GM21619 (cell line): ENCODE measurements around the gene HPS6.
"Not testable (repeated sequence)": the region's sequence is repeated elsewhere in the genome, so short reads cannot be mapped to it uniquely, and the experiment has no call there.

Source experiments
- ATAC-seq: cut with Tn5 transposase; IDR thresholded peaks from one replicate; pipeline ENCODE4 v1.9.1; 2021; ENCODE audit not compliant: unreplicated experiment

Gene HPS6

DNA sequence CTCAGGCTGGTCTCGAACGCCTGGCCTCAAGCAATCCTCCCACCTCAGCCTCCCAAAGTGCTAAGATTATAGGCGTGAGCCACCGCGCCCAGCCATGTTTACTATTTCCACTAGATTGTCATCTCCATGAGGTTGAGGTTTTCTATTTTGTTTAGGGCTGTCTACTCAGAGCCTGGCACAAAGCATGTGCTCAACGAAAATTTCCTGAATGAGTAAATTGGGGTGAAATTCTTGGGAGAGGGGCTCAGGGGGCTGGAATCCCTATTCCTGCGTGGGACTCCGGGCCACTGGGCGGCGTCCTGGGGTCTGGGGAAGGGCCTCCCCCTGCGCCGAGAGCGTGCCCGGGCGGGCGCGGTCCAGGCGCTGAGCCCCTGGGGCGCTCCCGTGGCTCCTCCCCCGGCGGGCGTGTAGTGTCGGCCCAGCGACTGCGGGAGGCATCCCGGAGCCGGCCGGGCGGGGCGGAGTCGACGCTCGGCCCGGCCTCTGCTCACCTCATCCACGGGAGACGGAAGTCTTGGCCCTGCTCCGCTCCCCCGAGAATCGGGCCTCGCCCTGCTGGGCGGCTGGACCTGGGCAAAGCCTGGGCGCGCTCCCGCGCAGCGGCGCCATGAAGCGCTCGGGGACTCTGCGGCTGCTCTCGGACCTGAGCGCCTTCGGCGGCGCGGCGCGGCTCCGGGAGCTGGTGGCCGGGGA lies at the start of gene HPS6:
TSS of gene HPS6 (plus strand) at position 482 of the 693 bp plus-strand sequence. CDS start at position 608, 126 bp downstream.
- peak; percentile 92 for ATAC-seq

DNA sequence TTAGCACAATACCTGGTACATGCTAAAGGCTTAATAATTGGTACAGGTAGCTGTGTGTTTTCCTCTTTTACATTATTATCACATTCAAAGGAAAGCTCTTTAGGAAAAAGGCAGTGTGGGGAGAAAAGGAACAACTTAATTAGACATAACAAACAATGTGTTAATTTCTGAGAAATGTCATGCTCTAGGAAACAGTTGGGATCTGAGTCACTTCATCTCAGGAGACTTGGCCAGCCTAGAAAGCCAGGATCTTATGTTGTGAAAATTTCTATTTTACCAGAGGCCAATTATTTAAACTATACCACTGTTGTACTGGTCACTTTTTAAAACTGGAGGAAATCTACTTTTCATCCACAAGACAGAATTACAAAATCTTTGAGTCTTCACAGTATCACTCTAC lies 48.7 kb upstream of the HPS6 start:
- no peak for ATAC-seq

DNA sequence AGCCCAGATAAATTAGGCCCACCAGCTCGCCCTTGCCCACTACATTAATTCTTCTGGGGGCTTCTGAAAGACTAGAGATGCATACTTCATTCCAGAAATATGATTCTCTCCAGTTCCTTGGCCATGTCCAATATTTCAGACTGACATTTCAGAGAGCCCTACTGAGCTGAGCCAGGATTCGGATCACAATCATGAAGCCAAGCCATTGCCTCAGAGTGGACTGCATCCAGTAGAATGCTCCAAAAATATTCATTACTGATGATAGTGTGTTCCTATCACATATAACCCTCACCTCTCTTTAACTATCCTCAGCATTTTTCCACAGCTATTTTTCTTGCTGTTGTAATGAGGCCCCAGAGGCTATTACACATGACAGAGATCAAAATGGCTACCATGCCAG lies 47.9 kb upstream of the HPS6 start:
- ATAC-seq: no peak

DNA sequence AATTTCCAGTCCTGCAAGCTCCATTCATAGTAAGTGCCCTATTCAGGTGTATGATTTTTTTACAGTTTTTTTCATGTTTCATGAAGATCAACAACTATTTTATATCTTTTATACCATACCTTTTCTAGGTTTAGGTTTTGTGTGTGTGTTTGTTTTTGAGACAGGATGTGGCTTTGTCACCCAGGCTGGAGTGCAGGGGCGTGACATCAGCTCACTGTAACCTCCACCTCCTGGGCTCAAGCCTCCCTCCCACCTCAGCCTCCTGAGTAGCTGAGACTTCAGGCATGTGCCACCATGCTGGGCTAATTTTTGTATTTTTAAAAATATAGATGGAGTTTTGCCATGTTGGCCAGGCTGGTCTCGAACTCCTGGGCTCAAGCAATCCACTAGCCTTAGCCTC lies 44.2 kb upstream of the HPS6 start:
- ATAC-seq: no peak

DNA sequence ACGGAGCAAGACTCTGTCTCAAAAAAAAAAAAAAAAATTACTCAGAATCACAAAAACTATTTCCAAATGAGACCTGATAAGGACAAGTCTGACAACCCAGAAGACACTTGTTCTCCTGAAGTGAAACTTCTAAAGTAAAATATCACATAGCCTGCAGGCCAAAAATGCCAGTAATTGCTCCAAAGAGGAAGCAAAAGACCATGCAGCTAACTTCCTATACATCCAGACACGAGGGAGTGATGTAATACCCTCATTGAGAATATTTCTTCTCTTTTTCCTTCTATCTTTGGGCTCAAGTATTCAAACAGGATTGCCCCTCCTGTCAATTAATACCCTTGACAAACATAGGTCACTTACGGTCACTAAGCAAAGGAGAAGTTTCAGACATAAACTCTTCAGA lies 40.4 kb upstream of the HPS6 start:
- ATAC-seq: no peak

DNA sequence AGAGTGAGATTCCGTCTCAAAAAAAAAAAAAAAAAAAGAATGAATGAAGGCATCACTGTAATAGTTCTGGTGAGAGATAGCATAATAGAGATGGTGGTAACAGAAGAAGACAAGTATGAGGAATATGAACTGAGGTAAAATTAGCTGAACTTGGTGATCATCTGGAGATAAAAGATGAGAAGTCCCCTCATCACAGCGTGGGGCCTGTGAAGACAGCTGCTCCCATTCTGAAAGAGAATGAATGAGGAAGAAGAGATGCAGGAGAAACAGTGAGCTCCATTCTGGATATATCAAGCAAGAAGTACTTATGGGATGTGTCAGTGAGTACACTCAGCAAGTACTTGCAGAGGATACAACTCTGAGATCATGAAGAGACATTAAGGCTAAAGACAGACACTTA lies 37.9 kb upstream of the HPS6 start:
- no peak for ATAC-seq

DNA sequence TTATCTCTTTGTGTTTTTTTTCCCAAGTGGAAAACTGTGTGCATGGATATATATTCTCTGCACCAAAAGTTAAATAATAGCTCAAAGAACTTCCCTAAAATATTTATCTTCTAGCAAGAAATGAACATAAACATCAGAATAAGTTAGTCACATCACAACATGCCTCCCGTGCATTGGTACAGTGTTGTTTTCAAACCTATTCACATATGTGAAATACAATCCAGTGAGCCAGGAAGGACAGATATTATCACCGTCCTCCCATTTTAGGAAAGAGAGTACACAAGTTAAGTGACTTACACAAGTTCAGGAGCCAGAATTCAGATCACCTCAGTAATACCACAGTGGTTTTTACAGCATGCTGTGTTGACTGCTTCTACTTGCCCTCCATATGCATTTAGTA lies 31.4 kb upstream of the HPS6 start:
- no peak for ATAC-seq

DNA sequence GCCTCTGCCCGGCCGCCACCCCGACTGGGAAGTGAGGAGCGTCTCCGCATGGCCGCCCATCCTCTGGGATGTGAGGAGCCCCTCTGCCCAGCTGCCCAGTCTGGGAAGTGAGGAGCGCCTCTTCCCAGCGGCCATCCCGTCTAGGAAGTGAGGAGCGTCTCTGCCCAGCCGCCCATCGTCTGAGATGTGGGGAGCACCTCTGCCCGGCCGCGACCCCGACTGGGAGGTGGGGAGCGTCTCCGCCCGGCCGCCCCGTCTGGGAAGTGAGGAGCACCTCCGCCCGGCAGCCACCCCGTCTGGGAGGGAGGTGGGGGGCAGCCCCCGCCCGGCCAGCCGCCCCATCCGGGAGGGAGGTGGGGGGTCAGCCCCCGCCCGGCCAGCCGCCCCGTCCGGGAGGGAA lies 29.3 kb upstream of the HPS6 start:
- ATAC-seq: not testable (repeated sequence)

DNA sequence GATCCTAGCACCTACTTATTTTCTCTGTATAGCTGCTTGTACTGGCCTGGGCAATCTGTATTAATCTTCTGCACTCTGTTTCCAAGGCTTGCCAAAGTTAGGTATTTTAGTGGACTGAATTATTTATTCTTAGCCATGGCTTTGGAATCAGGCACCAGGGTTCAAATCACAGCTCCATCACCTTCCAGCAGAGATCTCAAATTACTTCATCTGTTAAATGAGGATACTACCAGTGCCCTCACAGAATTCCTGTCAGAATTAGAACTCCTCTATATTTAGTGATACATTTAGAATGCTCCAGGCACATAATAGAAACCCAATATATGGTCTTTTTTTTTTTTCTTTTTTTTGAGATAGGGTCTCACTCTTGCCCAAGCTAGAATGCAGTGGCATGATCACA lies 26.7 kb upstream of the HPS6 start:
- ATAC-seq: no peak

DNA sequence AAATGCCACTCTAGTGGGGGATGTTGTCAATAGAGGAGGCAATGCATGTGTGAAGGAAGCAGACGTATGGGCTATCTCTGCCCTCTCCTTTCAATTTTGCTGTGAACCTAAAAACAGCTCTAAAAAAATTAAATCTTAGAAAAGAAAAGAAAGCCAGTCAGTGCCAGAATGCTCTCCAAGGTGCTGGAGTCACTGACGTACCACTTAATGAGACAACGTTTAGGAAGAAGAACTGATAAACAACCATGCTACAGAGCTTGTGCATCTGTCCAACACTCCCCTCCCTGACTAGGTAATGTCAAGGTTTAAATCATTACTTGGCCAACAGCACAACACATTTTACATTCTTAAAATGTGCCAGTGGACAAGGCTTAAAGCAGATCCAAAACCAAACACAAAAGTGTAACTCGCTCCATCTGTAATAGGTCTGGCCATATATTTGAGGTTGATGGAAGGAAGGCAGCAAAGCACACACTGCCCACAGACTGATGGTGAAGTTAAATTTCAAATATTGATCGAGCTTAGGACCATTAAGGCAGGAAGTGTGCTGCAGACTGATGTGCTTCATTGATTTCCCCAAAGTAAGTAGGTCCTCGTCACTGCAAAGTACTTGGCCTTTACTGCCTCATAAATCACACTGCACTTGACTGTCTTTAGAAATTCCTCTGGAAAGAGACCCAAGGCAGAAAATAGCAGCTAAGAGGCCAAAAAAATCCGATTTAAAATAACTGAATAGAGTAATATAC lies 24.7 kb upstream of the HPS6 start:
- no peak for ATAC-seq

DNA sequence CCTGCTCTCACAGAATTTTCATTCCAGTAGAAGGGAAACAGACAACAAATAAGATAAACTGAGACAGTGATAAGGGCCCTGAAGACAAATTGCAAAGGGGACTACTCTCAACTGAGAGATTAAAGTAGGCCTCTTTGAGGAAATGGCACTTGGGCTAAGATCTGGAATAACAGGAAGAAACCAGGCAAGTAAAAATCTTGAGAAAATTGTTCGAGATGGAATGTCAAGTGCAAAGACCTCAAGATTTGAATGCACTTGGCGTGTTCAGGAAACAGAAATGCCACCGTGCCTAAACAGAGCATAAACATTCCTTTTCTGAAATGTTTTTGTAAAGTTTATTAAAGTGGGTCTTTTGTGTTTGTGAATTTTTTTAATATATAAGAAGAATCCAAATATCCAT lies 19.9 kb upstream of the HPS6 start:
- no peak for ATAC-seq

DNA sequence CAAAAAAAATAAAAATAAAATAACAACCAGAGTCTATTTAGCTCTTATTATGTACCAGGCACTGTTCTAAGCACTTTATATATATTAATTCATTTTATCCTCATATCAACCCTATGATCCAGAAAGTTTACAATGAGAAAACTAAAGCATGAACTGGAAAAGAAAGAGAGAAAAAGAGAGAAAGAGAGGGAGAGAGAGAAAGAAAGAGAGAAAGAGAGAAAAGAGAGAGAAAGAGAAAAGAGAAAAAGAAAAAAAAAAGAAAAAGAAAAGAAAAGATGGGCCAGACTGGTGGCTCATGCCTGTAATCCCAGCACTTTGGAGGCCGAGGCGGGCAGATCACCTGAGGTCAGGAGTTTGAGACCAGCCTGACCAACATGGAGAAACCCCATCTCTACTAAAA lies 19.1 kb upstream of the HPS6 start:
- no peak for ATAC-seq

DNA sequence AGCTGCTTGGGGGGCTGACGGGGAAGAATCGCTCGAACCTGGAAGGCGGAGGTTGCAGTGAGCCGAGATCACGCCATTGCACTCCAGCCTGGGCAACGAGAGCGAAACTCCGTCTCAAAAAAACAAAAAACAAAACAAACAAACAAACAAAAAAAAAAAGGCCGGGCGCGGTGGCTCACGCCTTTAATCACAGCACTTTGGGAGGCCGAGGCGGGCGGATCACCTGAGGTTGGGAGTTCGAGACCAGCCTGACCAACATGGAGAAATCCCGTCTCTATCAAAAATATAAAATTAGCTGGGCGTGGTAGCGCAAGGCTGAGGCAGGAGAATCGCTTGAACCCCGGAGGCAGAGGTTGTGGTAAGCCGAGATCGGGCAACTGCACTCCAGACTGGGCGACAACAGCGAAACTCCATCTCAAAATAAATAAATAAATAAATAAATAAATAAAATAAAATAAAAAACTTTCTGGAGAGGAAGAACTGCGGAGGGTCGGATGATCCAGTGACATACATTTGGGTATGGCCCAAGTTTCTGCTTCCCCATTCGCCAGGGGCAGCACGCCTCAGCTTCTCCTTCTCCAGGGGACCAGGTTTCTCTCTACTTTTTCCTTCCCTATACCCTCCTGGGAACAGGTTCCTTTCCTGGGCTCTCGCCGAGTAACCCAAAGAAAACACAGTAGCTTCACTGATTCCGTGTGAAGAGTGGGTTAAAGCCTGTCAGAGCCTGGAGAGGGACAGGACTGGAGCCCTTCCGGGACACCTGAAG lies 10.1 kb upstream of the HPS6 start:
- ATAC-seq: not testable (repeated sequence)

DNA sequence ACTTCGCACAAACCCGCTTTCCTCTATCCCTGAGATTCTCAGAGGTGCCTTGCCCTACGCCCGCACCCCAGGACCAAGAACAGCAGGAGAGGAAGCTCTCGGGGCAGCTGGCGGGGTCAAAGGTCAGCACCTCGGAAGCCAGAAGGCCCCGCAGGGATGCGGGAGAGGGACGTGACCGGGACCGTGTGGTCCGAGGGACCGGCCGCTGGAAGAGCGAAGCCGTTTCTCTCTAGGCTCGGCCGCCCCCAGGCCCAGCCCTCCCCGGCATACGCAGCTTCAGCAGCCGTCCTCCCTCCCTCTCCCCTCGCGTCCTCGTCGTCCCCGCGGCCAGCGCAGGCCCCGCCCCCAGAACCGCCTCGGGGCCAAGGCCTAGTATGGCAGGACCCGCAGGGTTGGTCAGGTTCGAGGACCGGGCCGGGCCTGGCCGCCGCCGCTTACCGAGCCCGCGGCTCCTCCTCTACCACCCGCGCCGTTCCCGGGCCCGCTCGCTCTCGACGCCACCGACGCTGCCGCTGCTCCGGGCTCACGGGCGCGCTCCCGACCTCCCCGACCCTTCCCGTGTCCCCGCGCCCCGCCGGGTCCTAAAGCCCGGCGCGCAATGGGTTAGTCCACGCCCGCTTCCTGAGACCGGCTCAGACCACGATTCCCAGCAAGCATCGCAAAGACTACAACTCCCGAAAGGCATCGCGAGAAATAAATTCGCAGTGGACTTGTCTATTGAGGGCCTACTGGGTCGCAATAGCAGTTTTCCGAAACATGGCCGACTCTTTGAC lies 9.3 kb upstream of the HPS6 start, which contains the start of gene ARMH3:
TSS of gene ARMH3 (minus strand) at position 527 of the 773 bp plus-strand sequence. CDS start 16,059 bp downstream, outside the sequence.
- ATAC-seq: peak; percentile 93

DNA sequence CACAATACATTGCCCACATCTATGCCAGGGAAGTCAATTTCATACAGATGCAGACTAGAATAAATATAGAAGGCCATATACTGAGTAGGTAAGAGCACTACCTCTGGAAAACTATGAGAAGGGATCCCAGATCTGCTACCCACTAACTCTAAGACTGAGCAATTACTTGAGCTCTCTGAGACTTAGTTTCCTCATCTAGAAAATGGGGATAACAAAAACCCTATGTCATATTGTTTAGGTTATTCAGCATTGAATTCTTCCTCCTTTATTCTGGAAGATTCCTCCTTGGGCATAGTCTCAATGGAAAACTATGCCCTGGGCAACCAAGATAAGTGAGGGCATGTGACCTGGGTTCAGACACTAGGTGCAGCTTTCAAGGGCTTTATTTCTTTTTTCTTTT lies 5.2 kb upstream of the HPS6 start:
- no peak for ATAC-seq

DNA sequence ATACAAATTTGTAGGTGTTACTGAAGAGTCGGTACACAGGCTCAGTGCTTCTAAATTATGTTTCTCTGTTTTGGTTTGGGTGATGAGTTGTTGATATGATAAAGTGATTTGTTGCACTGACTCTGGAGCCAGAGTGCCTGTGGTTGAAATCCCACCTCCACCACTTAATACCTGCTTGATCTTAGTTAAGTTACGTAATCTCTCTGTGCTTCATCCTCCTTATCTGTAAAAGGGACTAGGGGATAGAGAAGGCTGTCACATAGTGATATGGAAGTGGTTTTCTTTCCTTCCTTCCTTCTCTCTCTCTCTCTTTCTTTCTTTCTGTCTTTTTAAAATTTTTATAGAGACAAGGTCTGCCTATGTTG lies 664 bp upstream of the HPS6 start:
- no peak for ATAC-seq

DNA sequence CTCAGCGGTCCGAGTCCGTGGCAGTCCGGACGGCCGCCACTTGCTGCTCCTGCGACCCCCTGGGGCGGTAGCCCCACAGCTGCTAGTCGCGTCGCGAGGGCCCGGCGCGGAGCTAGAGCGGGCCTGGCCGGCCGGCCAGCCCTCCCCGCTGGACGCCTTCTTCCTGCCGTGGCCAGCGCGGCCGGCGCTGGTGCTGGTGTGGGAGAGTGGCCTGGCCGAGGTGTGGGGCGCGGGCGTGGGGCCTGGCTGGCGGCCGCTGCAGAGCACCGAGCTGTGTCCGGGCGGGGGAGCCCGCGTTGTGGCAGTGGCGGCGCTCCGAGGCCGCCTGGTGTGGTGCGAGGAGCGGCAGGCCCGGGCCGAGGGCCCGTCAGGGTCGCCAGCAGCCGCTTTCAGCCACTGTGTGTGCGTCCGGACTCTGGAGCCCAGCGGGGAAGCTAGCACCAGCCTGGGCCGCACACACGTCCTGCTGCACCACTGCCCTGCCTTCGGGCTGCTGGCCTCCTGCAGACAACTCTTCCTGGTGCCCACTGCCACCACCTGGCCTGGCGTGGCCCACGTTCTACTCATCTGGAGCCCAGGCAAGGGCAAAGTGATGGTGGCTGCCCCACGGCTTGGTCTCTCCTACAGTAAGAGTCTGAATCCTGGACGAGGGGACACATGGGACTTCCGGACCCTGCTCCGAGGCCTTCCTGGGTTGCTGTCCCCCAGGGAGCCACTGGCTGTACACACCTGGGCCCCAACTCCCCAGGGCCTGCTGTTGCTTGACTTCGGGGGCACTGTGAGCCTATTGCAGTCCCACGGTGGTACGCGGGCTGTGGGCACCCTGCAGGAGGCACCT lies 631 bp downstream of the HPS6 start:
- ATAC-seq: peak; percentile 16

DNA sequence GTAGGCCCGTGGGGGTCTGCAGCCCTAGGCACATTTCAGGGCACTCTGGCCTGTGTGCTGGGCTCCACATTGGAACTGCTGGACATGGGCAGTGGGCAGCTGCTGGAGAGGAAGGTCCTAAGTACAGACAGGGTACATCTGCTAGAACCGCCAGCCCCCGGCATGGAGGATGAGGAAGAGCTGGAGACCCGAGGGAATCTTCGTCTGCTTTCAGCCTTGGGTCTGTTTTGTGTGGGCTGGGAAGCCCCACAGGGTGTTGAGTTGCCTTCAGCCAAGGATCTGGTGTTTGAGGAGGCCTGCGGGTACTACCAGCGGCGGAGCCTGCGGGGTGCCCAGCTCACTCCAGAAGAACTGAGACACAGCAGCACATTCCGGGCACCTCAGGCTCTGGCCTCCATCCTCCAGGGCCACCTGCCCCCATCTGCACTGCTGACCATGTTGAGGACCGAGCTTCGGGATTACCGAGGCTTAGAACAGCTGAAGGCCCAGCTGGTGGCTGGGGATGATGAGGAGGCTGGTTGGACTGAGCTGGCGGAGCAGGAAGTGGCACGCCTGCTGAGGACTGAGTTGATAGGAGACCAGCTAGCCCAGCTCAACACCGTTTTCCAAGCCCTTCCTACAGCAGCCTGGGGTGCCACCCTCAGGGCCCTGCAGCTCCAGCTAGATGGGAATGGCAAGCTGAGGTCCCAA lies 1.4 kb downstream of the HPS6 start:
- ATAC-seq: no peak

DNA sequence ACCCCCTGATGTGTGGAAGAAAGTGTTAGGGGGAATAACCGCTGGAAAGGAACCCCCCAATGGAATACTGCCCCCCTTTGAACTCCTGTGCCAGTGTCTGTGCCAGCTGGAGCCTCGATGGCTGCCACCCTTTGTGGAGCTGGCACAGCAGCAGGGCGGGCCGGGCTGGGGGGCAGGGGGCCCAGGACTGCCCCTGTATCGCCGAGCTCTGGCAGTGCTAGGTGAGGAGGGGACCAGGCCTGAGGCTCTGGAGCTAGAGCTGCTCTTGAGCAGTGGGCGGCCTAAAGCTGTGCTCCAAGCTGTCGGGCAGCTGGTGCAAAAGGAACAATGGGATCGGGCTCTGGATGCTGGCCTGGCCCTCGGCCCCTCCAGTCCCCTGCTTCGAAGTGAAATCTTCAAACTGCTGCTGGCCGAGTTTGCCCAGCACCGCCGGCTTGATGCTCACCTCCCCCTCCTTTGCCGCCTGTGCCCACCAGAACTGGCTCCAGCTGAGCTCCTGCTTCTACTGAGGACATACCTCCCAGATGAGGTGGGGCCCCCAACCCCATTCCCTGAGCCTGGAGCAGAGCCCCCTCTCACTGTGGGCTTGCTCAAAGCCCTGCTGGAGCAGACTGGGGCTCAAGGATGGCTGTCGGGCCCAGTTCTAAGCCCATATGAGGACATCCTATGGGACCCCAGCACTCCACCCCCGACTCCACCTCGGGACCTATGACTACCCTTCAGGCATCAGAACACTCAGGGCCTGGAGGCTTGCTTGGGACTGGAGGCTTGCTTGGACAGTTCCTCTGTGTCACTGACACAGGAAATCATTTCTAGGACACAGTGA lies 2.2 kb downstream of the HPS6 start:
- no peak for ATAC-seq
